AG04449 (cell line): ENCODE results near the gene DOCK10.
A peak's percentile ranks its signal among the peaks of the same experiment; 100 is the strongest.

ENCODE experiments used
- CTCF ChIA-PET: fragments of 350-600 bp; formaldehyde crosslinking; extraction: SDS; loops from one replicate; lab custom pipeline; 2021; ENCODE audit warnings: antibody characterized with exemption; lab: Yijun Ruan, JAX
- POLR2A ChIA-PET: fragments of 400-600, 350-600 bp; formaldehyde crosslinking; extraction: SDS; loops from one replicate; lab custom pipeline; 2020; ENCODE audit warnings: antibody characterized with exemption, inconsistent platforms; lab: Yijun Ruan, JAX
- DNase-seq: peaks from one replicate; pipeline ENCODE4 v3.0.0-alpha.2; 2010; ENCODE audit warnings: low read depth, low spot score
- H3K4me3 ChIP-seq: 2 replicates; pipeline ENCODE4 v1.5.1; 2011; ENCODE audit warnings: low read depth, mild to moderate bottlenecking, control low read depth, low read length
- TF ChIP-seq, protein P1 (sequence below): IDR thresholded peaks from one replicate; pipeline ENCODE4 v1.5.1; 2011; ENCODE audit warnings: mild to moderate bottlenecking, moderate library complexity, low read length, control low read depth, inconsistent platforms; ENCODE audit not compliant: insufficient read depth; ENCODE audit errors: missing control alignments

Gene DOCK10

DNA sequence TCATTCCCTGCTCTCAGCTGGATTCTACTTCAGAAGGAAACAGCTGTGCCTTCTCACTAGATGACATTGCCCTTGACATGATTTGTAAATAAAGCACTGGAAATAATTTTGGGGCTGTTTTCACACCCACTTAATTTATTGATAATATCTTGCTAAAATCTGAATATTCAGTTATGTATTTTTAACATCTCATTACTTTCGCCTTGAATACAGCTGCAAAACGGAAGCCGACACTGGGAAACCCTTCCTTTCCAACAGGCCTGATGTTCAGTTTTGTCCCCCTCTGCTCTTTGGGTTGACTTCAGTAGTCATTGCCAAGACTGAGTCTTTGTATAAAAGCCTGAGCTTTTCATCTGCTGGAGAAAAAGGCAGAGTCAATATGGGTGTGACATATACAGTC is 82.7 kb downstream of the DOCK10 start:
- DNase-seq = no peak
- TF ChIP-seq, protein P1, sequence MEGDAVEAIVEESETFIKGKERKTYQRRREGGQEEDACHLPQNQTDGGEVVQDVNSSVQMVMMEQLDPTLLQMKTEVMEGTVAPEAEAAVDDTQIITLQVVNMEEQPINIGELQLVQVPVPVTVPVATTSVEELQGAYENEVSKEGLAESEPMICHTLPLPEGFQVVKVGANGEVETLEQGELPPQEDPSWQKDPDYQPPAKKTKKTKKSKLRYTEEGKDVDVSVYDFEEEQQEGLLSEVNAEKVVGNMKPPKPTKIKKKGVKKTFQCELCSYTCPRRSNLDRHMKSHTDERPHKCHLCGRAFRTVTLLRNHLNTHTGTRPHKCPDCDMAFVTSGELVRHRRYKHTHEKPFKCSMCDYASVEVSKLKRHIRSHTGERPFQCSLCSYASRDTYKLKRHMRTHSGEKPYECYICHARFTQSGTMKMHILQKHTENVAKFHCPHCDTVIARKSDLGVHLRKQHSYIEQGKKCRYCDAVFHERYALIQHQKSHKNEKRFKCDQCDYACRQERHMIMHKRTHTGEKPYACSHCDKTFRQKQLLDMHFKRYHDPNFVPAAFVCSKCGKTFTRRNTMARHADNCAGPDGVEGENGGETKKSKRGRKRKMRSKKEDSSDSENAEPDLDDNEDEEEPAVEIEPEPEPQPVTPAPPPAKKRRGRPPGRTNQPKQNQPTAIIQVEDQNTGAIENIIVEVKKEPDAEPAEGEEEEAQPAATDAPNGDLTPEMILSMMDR = no peak
- POLR2A ChIA-PET = no interaction called here
- H3K4me3 ChIP-seq = no peak overlapping the region
- CTCF ChIA-PET = interaction anchor here (1.2 to 1.3 kb wide), 2 partner anchors 10 to 15 kb away, joined by 4 to 5 read pairs; no protein-coding TSS in a partner anchor

DNA sequence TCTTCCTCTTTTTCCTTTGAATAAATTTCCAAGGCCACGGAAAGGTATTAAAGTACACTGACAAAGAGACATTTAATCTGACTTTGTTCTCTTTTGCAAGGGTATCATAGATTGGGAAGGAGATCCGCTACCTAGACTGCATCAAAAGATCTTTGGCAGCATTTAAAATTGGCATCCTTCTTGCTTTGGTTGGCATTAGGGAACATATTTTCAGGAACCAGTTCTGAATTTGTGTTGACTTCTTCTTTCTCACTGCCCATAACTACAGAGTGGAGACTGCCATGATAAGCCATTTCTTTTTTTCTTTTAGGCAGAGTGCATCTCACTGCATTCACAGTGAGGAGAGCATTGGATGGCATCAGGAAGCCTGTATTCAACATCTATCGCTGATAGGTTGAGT is 83.4 kb downstream of the DOCK10 start:
- TF ChIP-seq, protein P1 = no peak
- CTCF ChIA-PET = interaction anchor here (1.2 kb wide), 1 partner anchor 9 kb away, joined by 4 read pairs; no protein-coding TSS in a partner anchor
- POLR2A ChIA-PET = no interaction called here
- DNase-seq = no peak
- no peak overlapping the region for H3K4me3 ChIP-seq

DNA sequence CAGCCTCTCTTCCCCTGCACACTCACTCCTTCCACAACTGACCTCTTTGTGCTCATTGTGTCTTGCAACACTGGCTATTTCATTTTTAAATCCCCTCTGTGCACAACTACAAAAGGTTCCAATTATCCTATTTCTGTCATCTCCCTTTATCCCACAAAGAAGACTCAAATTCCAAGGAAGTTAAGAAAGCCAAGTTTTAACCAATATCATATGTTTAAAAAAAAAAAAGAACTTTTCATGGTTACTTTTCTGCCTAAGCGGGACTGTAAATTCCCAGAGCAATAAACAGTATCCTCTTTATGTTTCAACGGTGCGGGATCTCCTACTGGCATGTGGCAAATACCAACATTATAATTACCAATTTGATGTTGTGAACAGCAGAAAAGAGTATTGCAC is 83.8 kb downstream of the DOCK10 start:
- POLR2A ChIA-PET = no interaction called here
- TF ChIP-seq, protein P1 = no peak

DNA sequence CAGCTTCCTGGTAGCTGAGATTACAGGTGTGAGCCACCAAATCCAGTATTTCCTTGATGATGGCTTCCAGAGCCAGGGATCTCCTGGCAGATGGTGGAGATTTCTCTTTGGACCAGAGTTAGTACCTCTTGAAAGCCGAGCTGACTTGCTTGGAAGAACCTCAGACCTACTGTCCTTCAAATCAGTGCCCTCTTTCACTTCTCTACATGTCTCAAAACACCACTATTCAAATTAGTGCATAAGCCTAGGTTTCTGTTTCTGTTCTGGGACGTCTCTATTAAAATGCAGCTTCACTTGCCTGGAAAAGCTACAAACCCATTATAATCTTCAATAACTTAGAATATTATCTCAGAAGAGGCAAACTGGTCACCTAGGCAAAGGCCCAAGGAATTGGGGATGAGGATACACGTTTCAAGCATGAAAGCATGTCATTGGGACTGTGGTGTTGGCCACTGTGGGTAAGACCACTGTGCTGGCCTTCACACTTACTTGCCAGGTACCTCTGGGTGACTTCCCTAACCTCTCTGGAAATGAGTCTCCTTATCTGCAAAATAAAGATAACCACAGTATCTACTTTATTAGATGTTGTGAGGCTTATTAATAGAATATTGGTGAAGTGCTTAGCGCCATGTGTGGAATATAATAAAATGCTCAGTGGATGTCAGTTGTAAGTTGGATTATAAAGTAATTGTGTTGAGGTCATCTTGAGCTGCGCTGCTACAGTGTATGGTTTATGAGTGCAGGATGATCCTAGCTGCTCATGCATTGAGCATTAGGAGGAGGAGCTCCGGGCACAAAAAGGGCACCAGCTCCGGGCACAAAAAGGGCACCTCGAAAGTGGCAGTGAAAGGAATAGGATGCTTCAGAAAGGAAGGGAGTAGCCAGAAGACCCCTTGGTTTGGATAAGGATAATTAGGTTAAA is 84.5 kb downstream of the DOCK10 start:
- TF ChIP-seq, protein P1 = no peak
- POLR2A ChIA-PET = no interaction called here
- CTCF ChIA-PET = no interaction called here
- no peak for DNase-seq
- H3K4me3 ChIP-seq = no peak overlapping the region

More for the DNA sequence above, 83.8 kb downstream of the DOCK10 start:
- H3K4me3 ChIP-seq = no peak overlapping the region
- CTCF ChIA-PET = no interaction called here
- DNase-seq = peak; percentile 36

DNA sequence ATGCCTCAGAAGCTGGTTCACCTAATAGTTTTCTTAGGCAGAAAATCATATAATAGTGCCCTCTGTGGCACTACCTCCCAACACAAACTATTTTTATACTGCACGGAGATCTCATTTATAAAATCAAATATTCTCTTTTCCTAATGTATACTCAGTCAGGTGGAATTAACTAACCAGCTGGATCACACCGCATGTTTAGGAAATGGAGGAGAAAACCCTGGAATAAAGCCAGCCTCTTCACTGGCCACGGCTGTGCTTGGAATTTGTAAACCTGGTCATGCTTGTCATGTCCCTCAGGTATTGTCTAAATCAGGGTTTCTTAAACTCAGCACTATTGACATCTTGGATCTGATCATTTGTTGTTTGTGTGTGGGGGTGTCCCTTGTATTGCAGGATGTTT is 85.6 kb downstream of the DOCK10 start:
- POLR2A ChIA-PET = no interaction called here
- TF ChIP-seq, protein P1 = no peak
- no peak for DNase-seq
- no peak overlapping the region for H3K4me3 ChIP-seq
- CTCF ChIA-PET = interaction anchor here (1.0 kb wide), 1 partner anchor 11 kb away, joined by 4 read pairs; no protein-coding TSS in a partner anchor

DNA sequence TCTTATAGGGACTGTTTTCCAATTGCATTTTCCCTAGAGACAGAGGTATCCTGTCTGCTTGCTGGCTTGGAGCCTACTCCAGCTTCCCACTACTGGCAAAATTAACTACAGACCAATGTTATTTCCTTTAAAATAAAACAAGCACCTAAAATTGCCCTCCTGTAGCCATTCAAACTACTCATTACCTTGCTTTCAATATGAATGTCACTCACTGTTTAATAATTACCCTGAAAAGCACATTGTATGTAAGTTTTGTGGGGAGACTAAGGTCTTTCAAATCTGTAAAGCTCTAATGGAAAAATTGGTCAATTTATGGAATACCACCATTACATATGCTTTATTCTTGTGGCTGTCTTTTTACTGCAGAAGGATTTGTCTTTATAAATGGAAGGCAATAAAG is 87.3 kb downstream of the DOCK10 start:
- H3K4me3 ChIP-seq = no peak overlapping the region
- DNase-seq = no peak
- ChIA-PET POLR2A (no interaction called here), CTCF (no interaction called here)
- TF ChIP-seq, protein P1 = no peak
